ENCODE results near the gene SSH2. TPM values are rescaled to one million over a fixed set of nuclear protein-coding genes. Genes with fewer than 3 reads are reported as not detected.

Gene SSH2
- total and polyA plus RNA-seq, 2 of the 13 experiments (the other 11 are each of a cell fraction or from before 2014, with no cell fraction given) = 6.0 to 6.4 TPM

GRCh38 chr17:29593591-29594518, 336.2 kb downstream of the SSH2 start:
- POLR2A ChIA-PET = interaction anchor here (0.9 to 3.0 kb wide), 3 partner anchors 19 to 300 kb away, joined by 3 to 23 read pairs (median 3); partner anchors contain the start of gene NUFIP2
- Histone ChIP-seq H4K20me1 (ENCODE audit: insufficient read depth, low read length) (no peaks in the 10 kb centered on the region), H3K36me3 (replicated peaks in 1 of 2; ENCODE audit: control insufficient read depth in 1 of 2, insufficient read depth in 2 of 2, low read length in 2 of 2) (no peaks in the 10 kb centered on the region), H2AFZ (ENCODE audit: low read length) (no peak overlapping the region), H3K27ac (ENCODE audit: extremely low read length, insufficient read depth, low read length) (no peak overlapping the region), H3K4me1 (ENCODE audit: insufficient read depth, low read length) (peaks cover 61% of the 10 kb centered on the region), H3K9me3 (ENCODE audit: low read length) (no peaks in the 10 kb centered on the region), H3K27me3 (ENCODE audit: control insufficient read depth in 1 of 2, insufficient read depth in 2 of 2, low read length in 2 of 2) (peaks cover 3 to 31% of the 10 kb centered on the region in 2 experiments; a peak in 3 of 5 replicates), H3K4me3 (replicated peaks in 1 of 3; ENCODE audit: insufficient read depth in 1 of 3, low read depth in 2 of 3, low read length in 3 of 3) (peak overlapping the region; percentile 59 to 71 (median 59); a peak in 5 of 6 replicates), H3K79me2 (ENCODE audit: insufficient read depth, low read length) (peaks cover under 1% of the 10 kb centered on the region), H3K9ac (ENCODE audit: insufficient read depth, low read depth, low read length) (no peak overlapping the region), H3K4me2 (ENCODE audit: low read depth, low read length) (peak overlapping the region; percentile 86)
- no peak for FAIRE-seq
- no TSS peak for BruUV-seq (replicated peaks)
- in situ Hi-C loops (cut with HindIII; ENCODE audit: extremely low pct_ligation_motif_present, low pct_unique_long_range_greater_than_20kb) (no loop called here), intact Hi-C loops (cut with micrococcal nuclease; ENCODE audit: unreplicated experiment) (loop anchor here (10.0 kb wide), 1 partner anchor 219 kb away; no protein-coding TSS in a partner anchor)
- no peak for ATAC-seq
- no CpG with 5 or more reads among the region's 64 CpGs for WGBS (ENCODE audit: low lambda C conversion rate)
- DNase-seq (ENCODE audit: low spot score) = no peak
- CTCF ChIA-PET (ENCODE audit: low intra/inter-chr PET ratio, low total read pairs) = interaction anchor here (0.8 to 3.1 kb wide), 3 partner anchors 13 to 223 kb away, joined by 3 to 39 read pairs (median 5); no protein-coding TSS in a partner anchor
- TF ChIP-seq FOSL2 (CRISPR knock-in tag; IDR thresholded peaks at IDR 0.05) (peak; percentile 12; the same call in 1 of the 2 replicates), ZNF142 (CRISPR knock-in tag; IDR thresholded peaks at IDR 0.05) (0 out of 2 replicates have a peak, but pooled peaks have one; percentile 37), CREB3 (CRISPR knock-in tag; IDR thresholded peaks at IDR 0.05) (no peak), BCL6 (CRISPR knock-in tag; IDR thresholded peaks at IDR 0.05) (0 out of 2 replicates have a peak, but pooled peaks have one; percentile 11), THAP11 (CRISPR knock-in tag; IDR thresholded peaks at IDR 0.05) (peak; percentile 70), PRMT3 (CRISPR knock-in tag; IDR thresholded peaks at IDR 0.05; ENCODE audit: borderline replicate concordance, low read depth) (0 out of 2 replicates have a peak, but pooled peaks have one; percentile 40), TFE3 (CRISPR knock-in tag; IDR thresholded peaks at IDR 0.05) (peak; percentile 72; the same call in 1 of the 2 replicates), ATF5 (CRISPR knock-in tag; IDR thresholded peaks at IDR 0.05; ENCODE audit: low read depth) (no peak), SP4 (CRISPR knock-in tag; IDR thresholded peaks at IDR 0.05) (peak; percentile 56; the same call in 1 of the 2 replicates), HNRNPL (IDR thresholded peaks at IDR 0.05; ENCODE audit: low read depth, low read length) (0 out of 2 replicates have a peak, but pooled peaks have one; percentile 40), ZNF749 (CRISPR knock-in tag; IDR thresholded peaks at IDR 0.05; ENCODE audit: borderline replicate concordance) (no peak), ZNF138 (CRISPR knock-in tag; IDR thresholded peaks at IDR 0.05; ENCODE audit: low read depth) (no peak)

Measured in HepG2 (cell line).